Measurements from ENCODE around the gene THSD8. TPM values are rescaled to one million over a fixed set of nuclear protein-coding genes. Genes with fewer than 3 reads are reported as not detected.
A peak's percentile ranks its signal among the peaks of the same experiment; 100 is the strongest.

Gene THSD8
- polyA plus RNA-seq, 1 donor from 2014 or later: not detected

DNA sequence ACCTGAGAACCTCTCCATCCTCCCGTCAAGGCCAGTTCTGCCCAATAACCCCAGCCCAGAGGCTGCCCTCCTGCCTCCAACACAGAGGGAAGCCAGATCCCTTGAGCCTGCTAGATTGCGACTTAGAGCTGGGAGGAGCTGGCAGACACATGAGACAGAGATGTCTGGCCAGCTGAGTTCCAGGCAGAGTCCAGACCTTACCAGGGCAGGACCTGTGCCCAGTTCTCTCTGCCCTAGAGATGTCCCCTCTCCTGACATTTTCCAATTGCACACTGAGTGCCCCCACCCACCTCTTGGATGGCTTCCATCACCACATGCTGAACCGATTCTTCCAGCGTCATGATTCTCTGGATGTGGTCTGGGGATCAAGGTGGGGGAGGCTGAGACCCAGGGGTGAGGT is 29.5 kb upstream of the THSD8 start:
- Histone ChIP-seq H3K27me3 (ENCODE audit: insufficient read depth, low read depth, low read length) (no peaks in the 10 kb centered on the region), H4K20me1 (ENCODE audit: insufficient read depth) (no peaks in the 10 kb centered on the region), H3K9ac (ENCODE audit: low read length) (no peak overlapping the region), H3K79me2 (replicated peaks; ENCODE audit: insufficient read depth, low read length) (no peaks in the 10 kb centered on the region), H3K9me3 (ENCODE audit: low read length) (no peaks in the 10 kb centered on the region), H3K9me2 (ENCODE audit: insufficient read depth, low read length) (no peaks in the 10 kb centered on the region), H2AFZ (ENCODE audit: low read depth, low read length) (no peak overlapping the region), H3K4me3 (ENCODE audit: low read length) (no peak overlapping the region), H3K27ac (ENCODE audit: low read length) (no peak overlapping the region), H3K4me2 (ENCODE audit: low read length) (no peak overlapping the region), H3F3A (ENCODE audit: insufficient read depth, low read length, poor library complexity, severe bottlenecking) (no peaks in the 10 kb centered on the region), H3K36me3 (ENCODE audit: insufficient read depth, low read length) (no peaks in the 10 kb centered on the region)
- TF ChIP-seq EP300 (conservative IDR thresholded peaks at IDR 0.05; ENCODE audit: poor library complexity, severe bottlenecking) (no peak), POLR2AphosphoS5 (IDR thresholded peaks at IDR 0.05) (no peak), TAF1 (IDR thresholded peaks at IDR 0.05; ENCODE audit: low read depth) (no peak), EZH2 (IDR thresholded peaks at IDR 0.05; ENCODE audit: borderline replicate concordance, insufficient read depth, low read length, poor library complexity, severe bottlenecking) (no peak), RAD21 (conservative IDR thresholded peaks at IDR 0.05) (no peak), SMC3 (conservative IDR thresholded peaks at IDR 0.05; ENCODE audit: poor library complexity) (no peak), MXI1 (conservative IDR thresholded peaks at IDR 0.05; ENCODE audit: poor library complexity, severe bottlenecking) (no peak)
- TF ChIP-seq, protein P1, sequence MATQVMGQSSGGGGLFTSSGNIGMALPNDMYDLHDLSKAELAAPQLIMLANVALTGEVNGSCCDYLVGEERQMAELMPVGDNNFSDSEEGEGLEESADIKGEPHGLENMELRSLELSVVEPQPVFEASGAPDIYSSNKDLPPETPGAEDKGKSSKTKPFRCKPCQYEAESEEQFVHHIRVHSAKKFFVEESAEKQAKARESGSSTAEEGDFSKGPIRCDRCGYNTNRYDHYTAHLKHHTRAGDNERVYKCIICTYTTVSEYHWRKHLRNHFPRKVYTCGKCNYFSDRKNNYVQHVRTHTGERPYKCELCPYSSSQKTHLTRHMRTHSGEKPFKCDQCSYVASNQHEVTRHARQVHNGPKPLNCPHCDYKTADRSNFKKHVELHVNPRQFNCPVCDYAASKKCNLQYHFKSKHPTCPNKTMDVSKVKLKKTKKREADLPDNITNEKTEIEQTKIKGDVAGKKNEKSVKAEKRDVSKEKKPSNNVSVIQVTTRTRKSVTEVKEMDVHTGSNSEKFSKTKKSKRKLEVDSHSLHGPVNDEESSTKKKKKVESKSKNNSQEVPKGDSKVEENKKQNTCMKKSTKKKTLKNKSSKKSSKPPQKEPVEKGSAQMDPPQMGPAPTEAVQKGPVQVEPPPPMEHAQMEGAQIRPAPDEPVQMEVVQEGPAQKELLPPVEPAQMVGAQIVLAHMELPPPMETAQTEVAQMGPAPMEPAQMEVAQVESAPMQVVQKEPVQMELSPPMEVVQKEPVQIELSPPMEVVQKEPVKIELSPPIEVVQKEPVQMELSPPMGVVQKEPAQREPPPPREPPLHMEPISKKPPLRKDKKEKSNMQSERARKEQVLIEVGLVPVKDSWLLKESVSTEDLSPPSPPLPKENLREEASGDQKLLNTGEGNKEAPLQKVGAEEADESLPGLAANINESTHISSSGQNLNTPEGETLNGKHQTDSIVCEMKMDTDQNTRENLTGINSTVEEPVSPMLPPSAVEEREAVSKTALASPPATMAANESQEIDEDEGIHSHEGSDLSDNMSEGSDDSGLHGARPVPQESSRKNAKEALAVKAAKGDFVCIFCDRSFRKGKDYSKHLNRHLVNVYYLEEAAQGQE (IDR thresholded peaks at IDR 0.05; ENCODE audit: borderline replicate concordance): no peak
- TF ChIP-seq, protein P2, sequence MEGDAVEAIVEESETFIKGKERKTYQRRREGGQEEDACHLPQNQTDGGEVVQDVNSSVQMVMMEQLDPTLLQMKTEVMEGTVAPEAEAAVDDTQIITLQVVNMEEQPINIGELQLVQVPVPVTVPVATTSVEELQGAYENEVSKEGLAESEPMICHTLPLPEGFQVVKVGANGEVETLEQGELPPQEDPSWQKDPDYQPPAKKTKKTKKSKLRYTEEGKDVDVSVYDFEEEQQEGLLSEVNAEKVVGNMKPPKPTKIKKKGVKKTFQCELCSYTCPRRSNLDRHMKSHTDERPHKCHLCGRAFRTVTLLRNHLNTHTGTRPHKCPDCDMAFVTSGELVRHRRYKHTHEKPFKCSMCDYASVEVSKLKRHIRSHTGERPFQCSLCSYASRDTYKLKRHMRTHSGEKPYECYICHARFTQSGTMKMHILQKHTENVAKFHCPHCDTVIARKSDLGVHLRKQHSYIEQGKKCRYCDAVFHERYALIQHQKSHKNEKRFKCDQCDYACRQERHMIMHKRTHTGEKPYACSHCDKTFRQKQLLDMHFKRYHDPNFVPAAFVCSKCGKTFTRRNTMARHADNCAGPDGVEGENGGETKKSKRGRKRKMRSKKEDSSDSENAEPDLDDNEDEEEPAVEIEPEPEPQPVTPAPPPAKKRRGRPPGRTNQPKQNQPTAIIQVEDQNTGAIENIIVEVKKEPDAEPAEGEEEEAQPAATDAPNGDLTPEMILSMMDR (IDR thresholded peaks at IDR 0.05; ENCODE audit: poor library complexity, severe bottlenecking): no peak

DNA sequence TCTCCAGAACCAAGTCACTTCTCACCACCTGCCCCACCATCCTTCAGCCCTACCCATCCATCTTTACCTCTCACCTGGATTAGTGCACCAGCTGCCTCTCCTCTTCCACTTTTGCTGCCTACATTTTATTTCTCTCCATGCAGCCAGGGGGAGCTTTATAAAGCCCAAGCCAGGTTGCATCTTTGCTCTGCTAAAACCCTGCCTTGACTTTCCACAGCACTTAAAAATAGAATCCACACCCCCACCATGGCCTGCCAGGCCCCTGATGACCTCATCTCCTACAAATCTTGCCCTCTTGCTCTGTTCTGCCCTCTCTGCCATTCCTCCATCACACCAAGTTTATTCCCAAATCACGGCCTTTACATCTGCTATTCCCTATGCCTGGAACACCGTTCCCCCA is 28.3 kb upstream of the THSD8 start:
- no peaks in the 10 kb centered on the region for H3K36me3 ChIP-seq (ENCODE audit: insufficient read depth, low read length)
- no peaks in the 10 kb centered on the region for H3K27me3 ChIP-seq (ENCODE audit: insufficient read depth, low read depth, low read length)
- no peak for TF ChIP-seq EZH2 (IDR thresholded peaks at IDR 0.05; ENCODE audit: borderline replicate concordance, insufficient read depth, low read length, poor library complexity, severe bottlenecking)
- TF ChIP-seq, protein P2 (IDR thresholded peaks at IDR 0.05; ENCODE audit: poor library complexity, severe bottlenecking): peak; percentile 49
- no peak for TF ChIP-seq TAF1 (IDR thresholded peaks at IDR 0.05; ENCODE audit: low read depth)
- no peaks in the 10 kb centered on the region for H3F3A ChIP-seq (ENCODE audit: insufficient read depth, low read length, poor library complexity, severe bottlenecking)
- no peak overlapping the region for H3K4me2 ChIP-seq (ENCODE audit: low read length)
- no peaks in the 10 kb centered on the region for H3K79me2 ChIP-seq (replicated peaks; ENCODE audit: insufficient read depth, low read length)
- no peak overlapping the region for H3K27ac ChIP-seq (ENCODE audit: low read length)
- H2AFZ ChIP-seq (ENCODE audit: low read depth, low read length): no peak overlapping the region
- H4K20me1 ChIP-seq (ENCODE audit: insufficient read depth): no peaks in the 10 kb centered on the region
- H3K9ac ChIP-seq (ENCODE audit: low read length): no peak overlapping the region
- H3K9me2 ChIP-seq (ENCODE audit: insufficient read depth, low read length): no peaks in the 10 kb centered on the region
- no peaks in the 10 kb centered on the region for H3K9me3 ChIP-seq (ENCODE audit: low read length)
- no peak overlapping the region for H3K4me3 ChIP-seq (ENCODE audit: low read length)
